GM12891 (cell line): Measurements from ENCODE around the gene LTBP1.

Experiments used
- POLR2A ChIP-seq: IDR thresholded peaks from 2 replicates; pipeline ENCODE4 v1.6.1; 2011; ENCODE audit warnings: low read depth, low read length, control low read depth
- TAF1 ChIP-seq: IDR thresholded peaks from 2 replicates; pipeline ENCODE4 v1.6.1; 2011; ENCODE audit warnings: low read depth, low read length, control low read depth

- TF ChIP-seq TAF1: no peak
- TF ChIP-seq POLR2A: no peak
Observed at GRCh38 chr2:33208400-33208799, 261.6 kb downstream of the LTBP1 start.
